HFFc6 (cell line): ENCODE measurements around the gene TMEM50A. TPM values are rescaled to one million over a fixed set of nuclear protein-coding genes. Genes with fewer than 3 reads are reported as not detected.
"Not testable (repeated sequence)": the region's sequence is repeated elsewhere in the genome, so short reads cannot be mapped to it uniquely, and the experiment has no call there.

Experiments
- DNase-seq: peaks from one replicate; pipeline ENCODE4 v3.0.0-alpha.2; 2018
- H3K27ac Mint-ChIP-seq: 2 replicates; pipeline ENCODE4 v1.8.0; 2020; ENCODE audit warnings: mild to moderate bottlenecking, mixed read lengths
- H3K27me3 Mint-ChIP-seq: 2 replicates; pipeline ENCODE4 v1.8.0; 2021; ENCODE audit warnings: mild to moderate bottlenecking, moderate library complexity, mixed read lengths; ENCODE audit not compliant: insufficient read depth
- H3K36me3 Mint-ChIP-seq: 2 replicates; pipeline ENCODE4 v1.8.0; 2021; ENCODE audit warnings: low read depth, mixed read lengths
- H3K4me1 Mint-ChIP-seq: 2 replicates; pipeline ENCODE4 v1.8.0; 2020; ENCODE audit warnings: low read depth, mixed read lengths
- H3K4me3 Mint-ChIP-seq: 2 replicates; pipeline ENCODE4 v1.8.0; 2020; ENCODE audit warnings: mild to moderate bottlenecking, moderate library complexity, mixed read lengths
- H3K9me3 Mint-ChIP-seq: 2 replicates; pipeline ENCODE4 v1.8.0; 2020; ENCODE audit warnings: mild to moderate bottlenecking, mixed read lengths
- total RNA-seq, 6 experiments: library from RNA; stranded (reverse); fragmentation: NEBNext Ultra II Directional; extraction: Animal tissue kit (Norgen Biotek cat#: 25700); gene quantifications; 2 replicates in 1 of 6; 3 replicates in 5 of 6; pipeline ENCODE4 v1.2.3, GENCODE V29; 2021
- TF ChIP-seq, protein P1 (sequence below): fragments of 200-600 bp; sonication (generic); IDR thresholded peaks from 2 replicates; pipeline ENCODE4 v1.5.0; 2021; ENCODE audit warnings: antibody characterized with exemption, mild to moderate bottlenecking

TMEM50A gene
- total RNA-seq, 6 experiments from 2014 or later: 166 to 270 (median 254) TPM

DNA sequence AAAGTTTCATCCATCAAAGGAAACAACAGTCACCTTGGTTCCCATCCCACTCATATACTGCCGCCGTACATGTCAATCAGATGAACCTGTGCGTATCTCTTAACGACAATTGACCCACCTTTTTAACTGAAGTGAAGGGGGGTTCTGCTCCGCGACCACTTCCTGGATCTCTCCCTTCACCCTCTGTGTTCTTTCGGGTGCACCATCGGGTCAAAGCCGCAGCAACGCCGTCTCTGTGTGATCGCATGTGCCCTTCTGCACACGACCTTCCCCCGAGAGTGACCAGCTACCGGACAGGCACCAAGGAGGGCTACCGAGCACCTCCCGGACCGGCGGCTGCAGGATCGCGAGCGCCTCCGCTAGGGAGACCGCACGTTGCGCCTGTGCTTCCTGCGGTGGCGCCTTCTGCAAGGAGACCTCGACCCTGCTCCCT lies 1.2 kb upstream of the TMEM50A start:
- TF ChIP-seq, protein P1, sequence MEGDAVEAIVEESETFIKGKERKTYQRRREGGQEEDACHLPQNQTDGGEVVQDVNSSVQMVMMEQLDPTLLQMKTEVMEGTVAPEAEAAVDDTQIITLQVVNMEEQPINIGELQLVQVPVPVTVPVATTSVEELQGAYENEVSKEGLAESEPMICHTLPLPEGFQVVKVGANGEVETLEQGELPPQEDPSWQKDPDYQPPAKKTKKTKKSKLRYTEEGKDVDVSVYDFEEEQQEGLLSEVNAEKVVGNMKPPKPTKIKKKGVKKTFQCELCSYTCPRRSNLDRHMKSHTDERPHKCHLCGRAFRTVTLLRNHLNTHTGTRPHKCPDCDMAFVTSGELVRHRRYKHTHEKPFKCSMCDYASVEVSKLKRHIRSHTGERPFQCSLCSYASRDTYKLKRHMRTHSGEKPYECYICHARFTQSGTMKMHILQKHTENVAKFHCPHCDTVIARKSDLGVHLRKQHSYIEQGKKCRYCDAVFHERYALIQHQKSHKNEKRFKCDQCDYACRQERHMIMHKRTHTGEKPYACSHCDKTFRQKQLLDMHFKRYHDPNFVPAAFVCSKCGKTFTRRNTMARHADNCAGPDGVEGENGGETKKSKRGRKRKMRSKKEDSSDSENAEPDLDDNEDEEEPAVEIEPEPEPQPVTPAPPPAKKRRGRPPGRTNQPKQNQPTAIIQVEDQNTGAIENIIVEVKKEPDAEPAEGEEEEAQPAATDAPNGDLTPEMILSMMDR: peak; percentile 48
- H3K27me3 Mint-ChIP-seq, H3K9me3 Mint-ChIP-seq: not testable (repeated sequence)
- Mint-ChIP-seq H3K27ac (peak overlapping the region; percentile 92), H3K4me3 (peak overlapping the region; percentile 100), H3K36me3 (peaks cover 46% of the 10 kb centered on the region), H3K4me1 (peaks cover 19% of the 10 kb centered on the region)
- DNase-seq: peak; percentile 57

DNA sequence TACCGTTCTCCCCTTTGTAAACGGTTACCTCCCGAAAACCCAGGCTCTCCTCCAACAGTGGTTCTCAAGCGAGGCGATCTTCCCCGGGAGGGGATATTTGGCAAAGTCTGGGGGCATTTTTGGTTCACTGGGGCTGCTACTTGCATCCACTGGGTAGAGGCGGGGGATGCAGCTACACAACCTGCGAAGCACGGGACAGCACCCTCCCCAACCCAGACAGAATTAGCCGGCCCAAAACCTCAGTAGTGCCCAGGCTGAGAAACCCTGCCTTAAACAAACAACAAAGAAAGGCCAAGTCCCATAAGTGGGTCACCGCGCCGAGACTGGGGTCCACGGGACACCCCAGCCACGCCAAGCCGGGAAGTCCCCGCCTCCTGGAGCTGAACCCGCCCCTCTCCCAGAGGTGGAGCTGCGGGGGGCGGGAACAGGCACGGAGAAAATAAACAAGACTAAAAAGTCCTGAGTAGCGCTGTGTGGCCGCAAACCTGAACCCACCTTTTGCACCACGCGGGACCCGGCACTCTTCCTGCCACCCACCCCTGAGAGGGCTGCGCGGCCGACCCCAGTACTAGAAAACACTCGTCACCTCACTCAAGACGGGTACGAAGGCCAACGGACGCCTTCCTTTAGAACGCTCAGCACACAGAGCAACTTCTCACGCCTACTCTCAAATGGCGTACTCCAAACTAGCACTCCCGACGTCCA lies 499 bp upstream of the TMEM50A start:
- not testable (repeated sequence) for H3K9me3 Mint-ChIP-seq, H3K27me3 Mint-ChIP-seq, DNase-seq, H3K27ac Mint-ChIP-seq
- Mint-ChIP-seq H3K4me3 (peak overlapping the region; percentile 95), H3K36me3 (peaks cover 46% of the 10 kb centered on the region), H3K4me1 (peaks cover 26% of the 10 kb centered on the region)

- H3K27me3 Mint-ChIP-seq: peaks cover 1% of the 10 kb centered on the region; the same call in 1 of the 2 replicates
- TF ChIP-seq, protein P1: no peak
- H3K4me1 Mint-ChIP-seq: peaks cover 35% of the 10 kb centered on the region
- no peaks in the 10 kb centered on the region for H3K9me3 Mint-ChIP-seq
- peak overlapping the region; percentile 95 for H3K4me3 Mint-ChIP-seq
- no peak for DNase-seq
- peaks cover 46% of the 10 kb centered on the region for H3K36me3 Mint-ChIP-seq
- H3K27ac Mint-ChIP-seq: peak overlapping the region; percentile 90
Measured at GRCh38 chr1:25338986-25339385, 852 bp downstream of the TMEM50A start.

DNA sequence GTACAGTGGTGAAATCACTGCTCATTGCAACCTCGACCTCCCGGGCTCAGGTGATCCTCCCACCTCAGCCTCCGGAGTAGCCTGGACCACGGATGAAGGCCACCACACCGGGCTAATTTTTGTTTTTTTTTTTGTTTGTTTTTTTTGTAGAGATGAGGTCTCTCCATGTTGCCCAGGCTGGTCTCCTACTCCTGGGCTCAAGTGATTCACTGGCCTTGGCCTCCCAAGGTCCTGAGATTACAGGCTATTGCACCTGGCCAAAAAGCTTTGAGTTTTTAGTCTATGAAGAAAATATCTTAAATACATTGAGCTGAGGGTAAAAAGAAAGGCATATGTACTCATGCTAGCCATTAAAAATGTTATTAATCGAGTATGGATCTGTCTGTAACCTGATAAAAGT lies 3.6 kb downstream of the TMEM50A start:
- Mint-ChIP-seq H3K36me3 (peaks cover 41% of the 10 kb centered on the region), H3K9me3 (no peaks in the 10 kb centered on the region), H3K4me1 (peaks cover 48% of the 10 kb centered on the region), H3K27ac (peak overlapping the region; percentile 47), H3K27me3 (peaks cover 1% of the 10 kb centered on the region; the same call in 1 of the 2 replicates), H3K4me3 (peak overlapping the region; percentile 56)
- DNase-seq: no peak
- TF ChIP-seq, protein P1: no peak

DNA sequence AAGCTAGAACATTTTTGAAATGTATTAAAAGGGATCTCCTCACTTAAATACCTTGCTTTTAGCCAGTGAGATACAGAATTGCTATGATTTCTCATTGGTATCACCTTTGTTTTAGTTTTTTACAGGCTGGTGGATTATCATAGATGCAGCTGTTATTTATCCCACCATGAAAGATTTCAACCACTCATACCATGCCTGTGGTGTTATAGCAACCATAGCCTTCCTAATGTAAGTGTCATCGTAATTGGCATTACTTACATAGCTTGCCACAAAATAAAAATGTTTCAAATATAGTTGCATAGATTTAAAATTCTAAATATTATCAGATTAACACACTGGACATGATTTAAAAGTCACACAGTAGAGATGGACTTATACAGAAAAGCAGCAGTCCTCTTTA lies 4.7 kb downstream of the TMEM50A start:
- Mint-ChIP-seq H3K27ac (no peak overlapping the region; the same call in none of the 2 replicates), H3K36me3 (peaks cover 45% of the 10 kb centered on the region), H3K4me3 (peak overlapping the region; percentile 68; the same call in 1 of the 2 replicates), H3K9me3 (no peaks in the 10 kb centered on the region), H3K27me3 (peaks cover 1% of the 10 kb centered on the region), H3K4me1 (peaks cover 48% of the 10 kb centered on the region)
- no peak for DNase-seq
- TF ChIP-seq, protein P1: no peak

DNA sequence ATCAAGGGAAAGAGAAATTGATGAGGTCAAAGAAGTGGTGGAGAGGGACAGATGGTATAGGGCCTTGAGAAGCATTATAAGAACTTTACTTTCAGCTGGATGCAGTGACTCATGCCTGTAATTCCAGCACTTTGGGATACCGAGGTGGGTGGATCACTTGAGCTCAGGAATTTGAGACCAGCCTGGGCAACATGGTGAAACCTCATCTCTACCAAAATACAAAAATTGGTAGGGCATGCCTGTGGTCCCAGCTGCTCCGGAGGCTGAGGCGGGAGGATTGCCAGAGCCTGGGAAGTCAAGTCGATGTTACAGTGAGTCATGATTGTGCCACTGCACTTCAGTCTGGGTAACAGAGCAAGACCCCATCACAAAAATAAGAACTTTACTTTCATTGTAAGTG lies 5.7 kb downstream of the TMEM50A start:
- H3K27me3 Mint-ChIP-seq: peaks cover 1% of the 10 kb centered on the region
- peaks cover 52% of the 10 kb centered on the region for H3K36me3 Mint-ChIP-seq
- H3K4me3 Mint-ChIP-seq: peak overlapping the region; percentile 68
- TF ChIP-seq, protein P1: no peak
- no peaks in the 10 kb centered on the region for H3K9me3 Mint-ChIP-seq
- H3K27ac Mint-ChIP-seq: peak overlapping the region; percentile 81
- DNase-seq: peak; percentile 87
- peaks cover 48% of the 10 kb centered on the region for H3K4me1 Mint-ChIP-seq
